HG02763 (cell line): ENCODE measurements around the gene MUSK.
"Not testable (repeated sequence)": the region's sequence is repeated elsewhere in the genome, so short reads cannot be mapped to it uniquely, and the experiment has no call there.

Experiments
- ATAC-seq: cut with Tn5 transposase; IDR thresholded peaks from one replicate; pipeline ENCODE4 v1.9.1; 2021; ENCODE audit warnings: mild to moderate bottlenecking, moderate library complexity; ENCODE audit not compliant: unreplicated experiment

Gene MUSK

GRCh38 chr9:110691002-110691549, 22.5 kb downstream of the MUSK start:
- no peak for ATAC-seq

DNA sequence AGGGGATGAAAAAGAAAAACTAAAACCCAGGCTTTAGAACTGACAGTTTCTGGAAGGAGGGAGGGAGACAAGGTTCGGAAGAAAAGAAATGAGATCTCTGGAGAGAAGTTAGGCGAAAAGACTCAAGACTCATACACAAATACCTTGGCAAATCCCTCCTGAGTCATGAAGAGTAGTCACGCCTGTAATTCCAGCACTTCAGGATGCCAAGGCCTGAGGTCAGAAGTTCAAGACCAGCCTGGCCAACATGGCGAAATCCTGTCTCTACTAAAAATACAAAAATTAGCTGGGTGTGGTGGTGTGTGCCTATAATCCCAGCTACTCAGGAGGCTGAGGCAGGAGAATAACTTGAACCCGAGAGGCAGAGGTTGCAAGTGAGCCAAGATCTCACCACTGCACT, 27.3 kb downstream of the MUSK start:
- not testable (repeated sequence) for ATAC-seq

GRCh38 chr9:110700953-110701352, 32.4 kb downstream of the MUSK start:
- no peak for ATAC-seq

- no peak for ATAC-seq
These were observed 35.1 kb downstream of the MUSK start for GRCh38 chr9:110703669-110704068.

GRCh38 chr9:110707419-110707818, 38.8 kb downstream of the MUSK start:
- ATAC-seq = no peak

DNA sequence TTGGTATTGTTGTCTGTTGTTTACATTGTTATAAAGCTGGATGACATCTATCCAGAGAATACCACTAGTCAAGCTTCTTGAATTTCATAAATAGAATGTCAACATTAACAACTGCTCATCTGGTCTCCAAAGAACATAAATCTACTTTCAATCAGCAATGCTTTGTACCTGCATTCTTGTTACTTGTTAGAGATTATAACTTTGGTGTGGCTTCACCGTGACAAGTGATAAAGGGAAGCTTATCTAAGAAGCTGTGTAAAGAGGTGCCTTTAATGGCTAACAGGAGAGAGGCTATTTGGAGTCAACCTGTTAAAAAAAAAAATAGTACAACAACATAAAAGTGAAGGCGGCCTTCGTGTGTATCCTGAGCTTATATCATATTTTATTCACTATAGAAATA, 41.8 kb downstream of the MUSK start:
- no peak for ATAC-seq

DNA sequence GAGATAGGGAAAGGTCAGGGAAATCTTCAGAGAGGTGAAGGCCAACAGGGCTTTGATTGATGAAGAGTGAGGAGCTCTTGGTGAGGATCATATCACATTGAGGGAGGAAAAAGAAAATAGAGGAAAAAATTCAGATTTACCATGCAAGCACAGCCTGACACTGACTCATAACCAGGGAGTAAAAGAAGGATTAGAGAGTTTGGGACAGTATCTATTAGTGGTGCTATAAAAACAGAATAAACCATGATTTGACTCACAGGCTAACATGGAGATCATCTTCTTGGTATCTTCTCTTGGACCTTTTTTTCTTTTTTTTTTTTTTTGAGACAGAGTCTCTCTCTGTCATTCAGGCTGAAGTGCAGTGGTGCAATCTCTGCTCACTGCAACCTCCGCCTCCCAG, 44.4 kb downstream of the MUSK start:
- ATAC-seq = no peak

- ATAC-seq = no peak
These were observed 45.7 kb downstream of the MUSK start for GRCh38 chr9:110714314-110714713.

GRCh38 chr9:110728058-110728457, 59.5 kb downstream of the MUSK start:
- ATAC-seq = no peak

DNA sequence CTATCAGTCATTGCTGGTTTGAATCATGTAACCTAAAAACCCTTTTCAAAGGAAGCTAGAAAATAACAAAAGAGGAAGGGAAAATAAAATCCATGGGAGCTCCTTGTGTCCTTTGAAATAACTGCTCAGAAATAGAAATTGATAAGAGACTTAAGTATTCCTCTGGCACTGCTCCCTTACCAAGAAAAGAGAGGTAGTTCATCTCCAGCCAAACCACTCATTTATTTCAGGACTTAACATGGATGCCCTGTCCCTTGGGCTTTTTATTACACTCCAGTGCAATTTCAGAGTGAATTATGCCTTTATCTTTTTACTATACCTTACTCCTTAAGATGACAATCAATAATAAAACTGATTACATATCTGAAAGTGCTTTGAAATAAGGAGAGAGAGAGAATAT, 61.0 kb downstream of the MUSK start:
- ATAC-seq = no peak

DNA sequence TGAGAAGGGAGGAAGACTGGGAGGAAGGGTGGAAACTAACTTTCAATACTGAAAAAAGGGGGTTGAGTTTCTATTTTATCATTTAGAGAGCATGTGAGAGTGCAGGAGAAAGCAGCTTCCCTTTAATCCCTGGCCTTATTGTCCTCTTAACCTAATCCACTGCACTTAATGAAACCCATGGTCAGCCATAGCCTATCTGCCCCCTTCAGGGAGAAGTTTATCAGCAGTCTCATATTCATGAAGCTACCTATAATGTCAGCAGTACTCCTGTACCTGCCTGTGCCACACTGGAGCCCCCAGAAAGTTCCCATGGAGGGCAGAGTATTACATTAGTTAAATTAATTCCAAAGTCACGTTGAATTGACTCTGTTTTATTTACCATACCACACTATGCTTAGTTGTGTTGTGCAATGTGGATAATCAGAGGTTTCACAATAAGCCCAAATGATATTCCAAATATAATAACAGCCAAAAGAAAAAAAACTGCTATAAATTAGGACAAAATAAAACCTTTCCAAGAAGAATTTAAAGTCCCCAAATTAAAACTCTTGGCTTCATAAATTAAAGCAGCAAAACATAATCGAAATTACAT, 62.9 kb downstream of the MUSK start:
- ATAC-seq = no peak

DNA sequence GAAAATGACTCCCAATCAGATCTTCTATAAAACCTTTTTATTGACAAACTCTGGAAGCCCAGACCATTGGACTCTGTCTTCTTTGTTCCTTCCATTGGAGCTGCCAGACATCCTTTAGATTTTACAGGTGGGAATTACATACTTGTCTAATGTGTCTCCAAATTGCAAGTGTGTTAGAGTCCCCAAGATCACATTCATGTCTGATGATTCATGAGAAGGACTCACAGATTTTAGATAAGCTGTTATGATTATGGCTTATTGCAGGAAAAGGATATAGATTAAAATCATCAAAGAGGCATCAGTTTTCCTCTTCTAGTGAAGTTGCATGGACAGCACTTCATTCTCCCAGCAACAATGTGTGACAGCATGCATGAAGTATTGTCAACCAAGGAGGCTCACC, 70.4 kb downstream of the MUSK start:
- no peak for ATAC-seq

DNA sequence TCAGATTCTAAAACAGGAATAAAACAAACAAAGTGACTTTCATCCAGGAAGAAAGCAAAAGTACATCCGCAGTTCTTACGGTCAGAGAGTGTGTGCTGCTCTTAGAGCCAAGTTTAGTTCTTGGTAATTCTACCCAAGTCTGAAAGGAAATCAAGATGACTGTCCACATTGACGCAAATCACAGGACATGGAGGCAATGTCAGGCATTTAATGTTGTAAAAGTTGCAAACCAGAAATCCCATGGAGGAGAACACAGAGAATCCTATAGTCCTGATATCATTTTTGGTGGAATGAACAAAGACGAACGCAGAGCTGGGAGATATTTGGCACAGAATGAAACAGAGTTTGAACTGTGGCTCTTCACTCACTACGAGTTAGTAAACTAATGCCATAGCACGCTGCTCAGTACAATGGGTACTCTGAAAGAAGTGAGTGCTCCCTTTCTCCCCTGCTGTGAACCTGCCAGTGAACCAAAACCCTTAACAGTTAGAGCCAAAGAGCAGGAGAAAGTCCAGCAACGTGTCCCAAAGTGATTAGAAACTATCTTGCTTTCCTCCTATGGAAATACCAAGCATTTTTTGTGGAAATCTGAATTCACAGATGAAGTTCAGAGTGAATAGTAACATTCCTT, 74.3 kb downstream of the MUSK start:
- ATAC-seq = no peak

GRCh38 chr9:110744715-110745384, 76.3 kb downstream of the MUSK start:
- ATAC-seq = no peak

- no peak for ATAC-seq
These were observed 77.1 kb downstream of the MUSK start for GRCh38 chr9:110745676-110746075.

DNA sequence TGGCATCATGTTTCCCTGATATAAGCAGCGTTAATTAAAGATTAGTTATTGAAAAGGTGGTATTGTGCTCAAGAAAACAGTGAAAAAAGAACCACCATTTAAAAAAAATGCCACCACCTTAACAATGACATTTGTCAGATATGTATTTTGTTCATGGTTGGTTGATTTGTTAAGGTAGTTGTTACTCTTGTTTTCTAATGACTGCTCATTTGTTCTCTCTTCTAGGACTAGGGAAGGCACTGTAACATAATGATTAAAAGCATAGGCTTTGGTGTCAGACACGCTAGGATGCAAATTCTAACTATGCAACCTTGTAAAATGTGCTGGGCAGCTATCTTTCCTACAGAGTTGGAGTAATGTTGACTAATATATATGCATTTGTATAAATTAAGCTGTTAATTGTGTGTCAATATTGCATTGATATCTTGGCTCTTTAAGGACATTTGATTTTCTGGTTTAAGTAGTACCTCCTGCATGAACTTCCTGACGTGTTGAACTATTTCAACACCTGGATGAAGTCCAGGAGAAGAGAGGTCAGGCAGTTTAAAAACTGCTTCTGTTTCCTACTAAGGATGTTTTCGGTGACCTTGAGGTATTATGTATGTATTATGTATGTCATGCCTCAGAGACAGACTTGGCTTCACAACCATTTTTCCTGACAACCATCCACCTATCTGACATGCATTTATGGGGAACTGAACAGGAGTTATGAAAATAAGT, 77.8 kb downstream of the MUSK start:
- no peak for ATAC-seq

GRCh38 chr9:110748251-110748893, 79.8 kb downstream of the MUSK start:
- no peak for ATAC-seq

DNA sequence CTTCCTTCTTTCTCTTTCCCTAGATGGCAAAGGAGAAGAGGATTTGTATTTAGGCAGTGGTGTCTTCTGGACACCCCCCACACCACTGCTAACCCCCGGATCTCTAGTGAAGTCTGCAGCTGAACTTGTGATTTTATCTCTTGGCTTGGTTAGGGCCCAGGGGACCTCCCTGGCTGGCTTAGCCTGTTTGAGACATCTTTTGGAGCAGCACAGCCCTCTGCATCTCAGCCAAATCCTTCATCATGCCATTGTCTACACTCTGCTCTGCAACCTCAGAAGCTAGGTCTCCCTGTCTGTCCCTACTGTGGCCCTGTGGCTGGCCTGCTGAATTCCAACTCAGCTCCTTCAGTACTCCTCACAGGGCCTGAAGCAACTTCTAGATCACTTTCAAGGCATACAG, 81.7 kb downstream of the MUSK start:
- no peak for ATAC-seq

- ATAC-seq = no peak
These were observed 83.4 kb downstream of the MUSK start for GRCh38 chr9:110751971-110752370.

DNA sequence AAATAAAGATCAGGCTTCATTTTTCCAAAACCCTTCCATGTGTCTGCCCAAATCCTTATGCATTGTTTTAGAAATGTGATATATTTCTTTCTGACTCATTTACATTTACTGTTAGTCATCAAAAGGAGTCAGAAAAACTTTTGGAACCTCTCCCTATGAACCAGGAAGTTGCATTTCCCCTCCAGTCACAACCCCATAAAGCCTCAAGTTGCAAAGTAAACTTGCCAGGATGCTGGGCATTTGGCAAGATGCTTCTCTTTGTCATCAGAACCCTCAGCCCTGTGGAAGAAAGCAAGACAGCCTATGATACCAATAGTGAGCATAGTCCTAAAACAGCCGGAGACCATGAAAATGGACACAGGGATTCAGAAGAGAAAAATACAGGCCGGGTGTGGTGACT, 84.2 kb downstream of the MUSK start:
- ATAC-seq = no peak

DNA sequence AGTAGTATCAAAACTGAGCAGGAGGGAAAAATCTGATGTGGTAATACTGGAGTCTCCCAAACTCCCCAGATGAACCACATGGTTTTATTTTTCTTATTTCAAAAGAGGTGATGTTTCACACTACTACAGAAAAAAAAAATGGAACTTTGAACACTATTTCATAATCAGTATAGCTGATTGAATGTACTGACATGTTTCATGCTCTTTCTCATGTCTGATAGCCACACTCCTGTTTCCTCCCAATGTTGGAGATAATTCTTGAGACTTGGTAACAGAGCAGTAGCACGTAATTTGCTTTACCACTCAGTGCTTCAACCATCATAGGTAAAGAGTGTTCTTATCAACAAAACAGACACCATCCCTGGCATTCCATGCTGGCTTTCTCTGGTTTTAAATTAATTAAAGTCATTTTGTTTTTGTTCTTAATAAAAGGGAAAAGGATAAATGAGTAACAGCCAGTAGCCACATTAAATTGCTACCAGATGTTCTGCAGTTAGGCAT, 85.2 kb downstream of the MUSK start:
- no peak for ATAC-seq
